Ecto neural progenitor cell (in vitro differentiated cells): Measurements from ENCODE around the gene DNMBP.
"Not testable (repeated sequence)": the region's sequence is repeated elsewhere in the genome, so short reads cannot be mapped to it uniquely, and the experiment has no call there.

Experiments
- DNase-seq: peaks from one replicate; pipeline ENCODE4 v3.0.0-alpha.2; 2018; ENCODE audit warnings: low spot score

Gene DNMBP

GRCh38 chr10:99869581-99870122 lies 140.1 kb downstream of the DNMBP start:
- DNase-seq, result no peak

GRCh38 chr10:99867250-99867649 lies 142.5 kb downstream of the DNMBP start:
- not testable (repeated sequence) for DNase-seq

DNA sequence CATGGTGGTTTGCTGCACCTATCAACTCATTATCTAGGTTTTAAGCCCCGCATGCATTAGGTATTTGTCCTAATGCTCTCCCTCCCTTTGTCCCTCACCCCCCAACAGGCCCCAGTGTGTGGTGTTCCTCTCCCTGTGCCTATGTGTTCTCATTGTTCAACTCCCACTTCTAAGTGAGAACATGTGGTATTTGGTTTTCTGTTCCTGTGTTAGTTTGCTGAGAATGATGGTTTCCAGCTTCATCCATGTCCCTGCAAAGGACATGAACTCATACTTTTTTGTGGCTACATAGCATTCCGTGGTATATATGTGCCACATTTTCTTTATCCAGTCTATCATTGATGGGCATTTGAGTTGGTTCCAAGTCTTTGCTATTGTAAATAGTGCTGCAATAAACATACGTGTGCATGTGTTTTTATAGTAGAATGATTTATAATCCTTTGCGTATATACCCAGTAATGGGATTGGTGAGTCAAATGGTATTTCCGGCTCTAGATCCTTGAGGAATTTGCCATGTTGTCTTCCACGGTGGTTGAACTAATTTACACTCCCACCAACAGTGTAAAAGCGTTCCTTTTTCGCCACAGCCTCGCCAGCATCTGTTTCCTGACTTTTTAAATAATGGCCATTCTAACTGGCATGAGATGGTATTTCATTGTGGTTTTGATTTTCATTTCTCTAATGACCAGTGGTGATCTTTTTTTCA lies 146.1 kb downstream of the DNMBP start:
- not testable (repeated sequence) for DNase-seq

GRCh38 chr10:99860466-99860865 lies 149.3 kb downstream of the DNMBP start:
- DNase-seq, result no peak

GRCh38 chr10:99859585-99859984 lies 150.2 kb downstream of the DNMBP start:
- DNase-seq, result no peak

GRCh38 chr10:99858849-99859248 lies 150.9 kb downstream of the DNMBP start:
- DNase-seq, result no peak

DNA sequence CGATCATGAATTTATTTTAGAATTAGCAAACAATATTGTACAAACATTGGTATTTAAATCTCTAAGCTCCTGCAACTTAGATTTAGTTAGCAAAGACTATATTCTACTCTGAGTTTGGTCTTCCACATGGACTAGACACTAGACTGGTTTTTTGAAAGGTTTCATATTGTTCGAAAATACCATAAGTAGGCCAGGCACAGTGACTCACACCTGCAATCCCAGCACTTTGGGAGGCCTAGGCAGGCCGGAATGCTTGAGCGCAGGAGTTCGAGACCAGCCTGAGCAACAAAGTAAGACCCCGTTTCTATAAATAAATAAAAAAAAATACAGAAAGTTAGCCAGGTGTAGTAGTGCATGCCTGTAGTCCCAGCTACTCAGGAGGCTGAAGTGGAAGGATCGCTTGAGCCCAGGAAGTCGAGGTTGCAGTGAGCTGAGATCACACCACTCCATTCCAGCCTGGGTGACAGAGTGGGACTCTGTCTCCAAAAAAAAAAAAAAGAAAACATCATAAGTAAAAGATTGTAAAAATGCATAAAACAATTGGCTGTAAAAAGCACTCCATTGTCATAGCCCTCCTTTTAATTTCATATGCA lies 154.2 kb downstream of the DNMBP start:
- DNase-seq, result no peak

- no peak for DNase-seq
Observed at GRCh38 chr10:99854860-99855259, 154.9 kb downstream of the DNMBP start.

DNA sequence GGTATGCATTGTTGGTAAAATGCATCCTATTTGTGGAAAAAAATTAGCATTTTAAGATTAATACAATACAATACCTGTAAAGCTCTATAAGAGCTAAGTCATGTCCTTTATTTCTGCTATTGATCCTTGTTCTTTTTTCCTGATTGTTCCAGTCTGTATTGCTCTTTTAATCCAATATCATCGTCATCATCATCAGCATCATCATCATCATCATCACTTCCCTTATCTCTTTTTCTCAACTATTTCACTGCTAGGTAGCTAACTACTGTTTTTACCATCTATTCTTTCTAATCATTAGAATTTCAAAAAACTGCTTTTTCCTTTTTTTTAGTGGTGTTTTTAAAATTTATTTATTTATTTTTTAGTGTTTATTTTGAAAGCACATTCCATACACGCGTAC lies 156.1 kb downstream of the DNMBP start:
- no peak for DNase-seq

DNA sequence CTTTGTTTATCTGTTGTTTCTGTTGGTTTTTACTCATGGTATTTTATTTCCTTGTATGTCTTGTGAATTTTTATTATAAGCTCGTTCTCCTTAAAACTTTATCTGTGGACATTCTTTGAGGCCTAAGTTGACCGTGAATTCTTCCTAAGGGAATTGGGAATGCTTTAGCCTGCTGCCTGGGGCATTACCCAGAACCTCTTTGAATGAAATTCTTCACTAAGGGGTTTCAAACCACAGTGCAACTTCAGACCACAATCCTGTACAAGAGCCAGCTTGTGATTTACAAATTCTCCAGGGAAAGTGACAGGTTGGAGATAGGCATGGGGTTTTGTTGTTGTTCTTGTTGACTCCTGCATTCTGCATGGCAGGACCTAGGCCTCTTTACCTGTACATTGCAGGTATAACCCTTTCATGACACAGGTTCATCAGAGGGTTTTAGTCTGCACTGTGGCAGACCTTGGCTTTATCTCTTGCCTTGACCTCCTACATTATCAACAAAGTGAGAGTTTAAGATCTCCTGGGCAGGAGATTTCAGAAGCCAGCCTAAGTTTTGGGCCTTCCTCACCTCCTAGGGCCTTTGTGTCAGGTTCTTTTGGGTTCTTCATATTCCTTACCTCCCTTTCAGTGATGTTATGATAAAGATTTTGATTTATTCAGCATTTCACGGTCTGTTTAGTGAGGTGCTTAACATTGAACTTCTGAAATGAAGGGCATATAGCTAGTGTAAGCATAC lies 157.1 kb downstream of the DNMBP start:
- DNase-seq, result no peak

DNA sequence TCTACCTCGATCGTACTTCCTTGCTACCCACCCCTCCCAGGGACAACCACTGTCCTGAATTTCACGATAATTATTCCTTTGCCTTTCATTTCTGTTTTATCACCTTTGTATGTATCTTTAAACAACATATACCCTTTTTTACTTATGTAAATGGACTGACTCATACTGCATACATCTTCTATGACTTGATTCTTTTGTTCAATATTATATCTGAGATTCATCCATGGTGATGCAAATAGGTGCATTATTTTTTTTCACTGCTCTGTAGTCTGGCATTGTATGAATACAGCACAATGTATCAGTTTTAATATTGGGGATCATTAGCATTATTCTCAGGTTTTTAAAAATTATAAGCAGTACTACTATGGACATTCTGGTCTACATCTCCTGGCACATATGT lies 157.9 kb downstream of the DNMBP start:
- DNase-seq, result no peak

GRCh38 chr10:99850767-99851340 lies 158.9 kb downstream of the DNMBP start:
- no peak for DNase-seq

DNA sequence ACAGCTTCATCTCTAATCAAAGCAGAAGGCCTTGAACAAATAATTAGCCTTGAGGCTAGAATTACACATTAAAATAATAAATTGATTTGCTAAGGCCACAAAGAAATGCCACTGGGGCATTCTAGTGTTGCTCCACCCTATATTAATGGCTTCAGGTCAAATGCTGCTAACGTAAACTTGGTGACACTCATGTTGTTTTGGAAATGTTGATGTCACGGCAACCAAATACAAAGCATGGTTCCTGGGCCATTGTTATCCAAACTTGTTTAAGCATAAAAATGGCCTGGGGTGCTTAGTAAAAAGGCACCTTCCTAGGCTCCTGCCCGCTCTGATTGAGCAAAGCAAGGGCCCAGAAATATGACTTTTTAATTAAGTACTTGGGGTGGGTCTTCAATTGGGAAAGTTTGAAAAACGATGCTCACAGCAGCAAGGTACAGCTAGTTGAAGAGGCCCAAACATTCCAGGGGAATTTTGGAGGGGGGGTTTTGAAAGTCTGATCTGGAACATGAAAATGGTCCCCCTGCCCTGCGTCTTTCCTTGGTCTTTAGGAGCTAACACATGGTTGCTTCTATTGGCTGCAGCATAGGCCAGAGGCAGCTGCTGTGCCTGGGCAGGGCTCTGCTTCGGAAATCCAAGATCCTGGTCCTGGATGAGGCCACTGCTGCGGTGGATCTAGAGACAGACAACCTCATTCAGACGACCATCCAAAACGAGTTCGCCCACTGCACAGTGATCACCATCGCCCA lies 159.6 kb downstream of the DNMBP start:
- DNase-seq, result no peak

DNA sequence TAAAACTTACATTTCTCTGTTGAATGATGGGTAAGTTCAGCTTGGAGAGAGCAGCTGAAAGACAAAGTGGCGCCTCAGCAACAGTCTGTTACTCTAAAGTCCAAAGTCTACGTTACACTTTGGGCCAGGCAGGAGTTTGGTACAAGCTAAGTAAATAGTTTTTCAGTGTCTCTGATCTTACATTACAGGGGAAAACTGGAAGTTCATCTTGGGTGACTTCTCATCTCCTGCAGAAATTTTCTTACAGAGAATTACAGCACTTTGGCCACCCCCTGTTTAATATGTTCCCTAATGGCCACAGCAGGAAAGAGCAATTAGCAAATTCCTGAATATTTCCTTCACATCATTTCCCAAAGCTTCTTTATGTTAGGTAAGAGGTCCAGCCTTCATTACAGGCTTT lies 160.2 kb downstream of the DNMBP start:
- DNase-seq, result no peak

- no peak for DNase-seq
Observed at GRCh38 chr10:99849057-99849456, 160.7 kb downstream of the DNMBP start.

- peak; percentile 74 for DNase-seq
Observed at GRCh38 chr10:99845837-99846382, 163.8 kb downstream of the DNMBP start.

DNA sequence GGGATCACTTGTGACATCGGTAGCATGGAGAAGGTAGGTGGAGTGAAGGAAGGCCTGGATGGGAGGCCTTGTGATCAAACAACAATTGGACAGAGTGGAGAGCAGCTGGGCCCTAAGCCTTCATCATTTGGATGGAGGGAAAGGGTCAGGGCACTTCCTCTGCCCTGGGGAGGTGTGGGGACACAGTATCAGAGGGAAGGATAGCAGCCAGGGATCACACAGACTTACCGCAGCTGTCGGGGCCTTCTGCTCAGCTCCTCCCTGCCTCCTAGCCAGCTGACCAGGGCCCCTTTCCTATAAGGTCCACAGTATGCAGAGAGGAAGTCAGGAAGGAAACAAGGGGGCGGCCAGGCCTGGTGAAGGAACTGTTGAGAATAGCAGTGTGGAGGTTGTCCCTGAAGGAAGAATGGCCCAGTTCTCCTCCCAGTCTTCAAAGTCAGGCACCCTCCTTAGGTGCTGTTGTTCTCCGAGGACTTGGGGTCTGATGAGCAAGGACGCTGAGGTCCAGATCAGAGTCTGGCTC lies 165.3 kb downstream of the DNMBP start:
- no peak for DNase-seq

DNA sequence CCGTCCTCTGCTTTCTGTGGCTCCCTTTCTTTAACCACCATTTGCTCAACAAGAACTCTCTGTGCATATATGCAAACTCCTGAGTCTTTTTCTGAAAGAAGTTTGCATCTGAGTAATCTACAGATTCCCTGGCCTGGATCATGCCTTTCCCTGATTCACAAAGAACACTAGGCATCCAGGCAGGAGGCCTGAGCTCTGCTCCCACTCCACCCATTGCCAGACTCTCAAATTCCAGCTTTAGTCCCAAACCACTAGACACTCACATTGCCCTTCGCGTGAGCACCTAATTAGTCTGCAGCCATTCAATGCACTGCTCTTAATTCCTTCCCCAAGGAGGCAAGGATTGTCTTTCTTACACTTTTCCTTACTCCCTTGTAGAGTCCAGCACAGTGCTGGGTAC lies 166.4 kb downstream of the DNMBP start:
- no peak for DNase-seq

- no peak for DNase-seq
Observed at GRCh38 chr10:99841746-99842145, 168.0 kb downstream of the DNMBP start.

GRCh38 chr10:99840859-99841258 lies 168.9 kb downstream of the DNMBP start:
- DNase-seq, result not testable (repeated sequence)

DNA sequence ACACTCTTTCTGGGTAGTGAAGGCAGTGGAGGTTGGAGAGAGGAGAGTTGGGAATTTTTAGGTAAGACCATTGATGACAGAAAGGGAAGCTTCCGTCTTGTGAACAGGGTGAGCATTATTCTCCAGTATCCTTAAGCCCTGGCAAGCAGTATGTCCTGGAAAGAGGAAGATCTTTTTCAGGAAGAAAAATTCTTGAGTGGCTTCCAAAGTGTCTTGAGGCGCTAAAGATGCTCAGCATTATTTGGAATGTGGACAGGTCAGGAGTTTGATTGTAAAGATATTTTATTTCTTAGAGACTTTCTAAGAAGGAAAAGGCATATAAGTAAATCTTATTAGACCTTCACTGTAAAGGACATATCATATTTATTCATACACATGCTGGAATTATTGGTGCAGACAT lies 173.0 kb downstream of the DNMBP start:
- DNase-seq, result no peak
